IPS-NIHi7 (cell line): ENCODE data around the gene WNK2.

Experiments
- DNase-seq: peaks from one replicate; pipeline ENCODE4 v3.0.0; 2012; ENCODE audit warnings: mixed read lengths; ENCODE audit errors: extremely low spot score

WNK2 gene

GRCh38 chr9:93369686-93370085 is 185.7 kb downstream of the WNK2 start:
- DNase-seq: no peak
